22Rv1 (cell line): ENCODE measurements around the gene TTC28.

Experiments
- H3K27ac ChIP-seq: fragments of 450-650 bp; 2 replicates; pipeline ENCODE4 v1.5.1; 2017
- ZFX ChIP-seq: fragments of 450-650 bp; IDR thresholded peaks from 2 replicates; pipeline ENCODE4 v1.6.1; 2017; ENCODE audit warnings: antibody characterized with exemption, borderline replicate concordance
- TF ChIP-seq, protein P1 (sequence below): fragments of 450-650 bp; IDR thresholded peaks from 2 replicates; pipeline ENCODE4 v1.5.1; 2017; ENCODE audit warnings: mild to moderate bottlenecking

TTC28 gene

DNA sequence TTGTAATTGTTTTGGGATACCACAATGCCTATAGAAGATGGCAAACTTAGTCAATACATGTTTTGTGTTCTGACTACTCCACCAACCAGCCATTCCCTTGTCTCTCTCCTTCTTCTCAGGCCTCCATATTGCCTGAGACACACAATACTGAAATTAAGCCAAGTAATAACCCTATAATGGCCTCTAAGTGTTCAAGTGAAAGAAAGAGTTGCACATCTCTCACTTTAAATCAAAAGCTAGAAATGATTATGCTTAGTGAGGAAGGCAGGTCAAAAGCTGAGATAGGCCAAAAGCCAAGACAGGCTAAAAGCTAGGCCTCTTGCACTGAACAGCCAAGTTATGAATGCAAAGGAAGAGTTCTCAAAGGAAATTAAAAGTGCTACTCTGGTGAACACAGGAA is 318.7 kb downstream of the TTC28 start:
- TF ChIP-seq, protein P1, sequence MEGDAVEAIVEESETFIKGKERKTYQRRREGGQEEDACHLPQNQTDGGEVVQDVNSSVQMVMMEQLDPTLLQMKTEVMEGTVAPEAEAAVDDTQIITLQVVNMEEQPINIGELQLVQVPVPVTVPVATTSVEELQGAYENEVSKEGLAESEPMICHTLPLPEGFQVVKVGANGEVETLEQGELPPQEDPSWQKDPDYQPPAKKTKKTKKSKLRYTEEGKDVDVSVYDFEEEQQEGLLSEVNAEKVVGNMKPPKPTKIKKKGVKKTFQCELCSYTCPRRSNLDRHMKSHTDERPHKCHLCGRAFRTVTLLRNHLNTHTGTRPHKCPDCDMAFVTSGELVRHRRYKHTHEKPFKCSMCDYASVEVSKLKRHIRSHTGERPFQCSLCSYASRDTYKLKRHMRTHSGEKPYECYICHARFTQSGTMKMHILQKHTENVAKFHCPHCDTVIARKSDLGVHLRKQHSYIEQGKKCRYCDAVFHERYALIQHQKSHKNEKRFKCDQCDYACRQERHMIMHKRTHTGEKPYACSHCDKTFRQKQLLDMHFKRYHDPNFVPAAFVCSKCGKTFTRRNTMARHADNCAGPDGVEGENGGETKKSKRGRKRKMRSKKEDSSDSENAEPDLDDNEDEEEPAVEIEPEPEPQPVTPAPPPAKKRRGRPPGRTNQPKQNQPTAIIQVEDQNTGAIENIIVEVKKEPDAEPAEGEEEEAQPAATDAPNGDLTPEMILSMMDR, result no peak
- TF ChIP-seq ZFX, result no peak
- H3K27ac ChIP-seq, result no peak overlapping the region

DNA sequence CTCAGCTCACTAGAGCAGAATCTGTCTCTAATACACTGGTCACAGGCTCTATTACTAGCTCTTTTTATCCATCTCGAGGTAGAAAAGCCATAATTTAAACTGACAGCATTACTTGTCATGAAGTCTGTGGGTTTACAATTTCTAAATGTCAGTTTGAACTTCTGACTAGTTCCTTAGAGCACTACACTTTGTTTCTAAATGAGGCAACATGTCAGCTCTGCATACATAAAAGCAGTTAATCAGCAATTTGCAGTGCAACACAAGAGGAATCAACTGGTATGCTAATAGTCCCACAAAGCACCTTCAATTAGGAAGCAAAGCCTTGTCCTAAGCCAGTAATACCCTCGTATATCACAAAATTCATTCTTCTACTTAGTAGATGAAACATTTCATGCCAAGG is 321.3 kb downstream of the TTC28 start:
- TF ChIP-seq, protein P1, result no peak
- no peak for TF ChIP-seq ZFX

DNA sequence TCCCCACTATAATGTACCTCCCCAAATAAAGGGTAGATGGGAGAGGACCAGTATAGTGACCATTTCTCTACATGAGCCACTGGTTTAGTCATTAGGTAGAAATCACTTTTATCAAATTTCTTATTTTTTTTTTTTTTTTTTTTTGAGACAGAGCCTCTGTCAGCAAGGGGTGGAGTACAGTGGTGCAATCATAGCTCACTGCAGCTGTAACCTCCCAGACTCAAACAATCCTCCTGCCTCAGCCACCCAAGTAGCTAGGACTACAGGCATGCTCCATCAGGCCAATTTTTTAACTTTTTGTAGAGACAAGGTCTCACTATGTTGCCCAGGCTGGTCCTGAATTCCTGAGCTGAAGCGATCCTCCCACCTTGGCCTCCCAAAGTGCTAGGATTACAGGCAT is 322.4 kb downstream of the TTC28 start:
- no peak overlapping the region for H3K27ac ChIP-seq
- TF ChIP-seq ZFX, result no peak
- TF ChIP-seq, protein P1, result no peak

More for the DNA sequence above, 321.3 kb downstream of the TTC28 start:
- no peak overlapping the region for H3K27ac ChIP-seq

DNA sequence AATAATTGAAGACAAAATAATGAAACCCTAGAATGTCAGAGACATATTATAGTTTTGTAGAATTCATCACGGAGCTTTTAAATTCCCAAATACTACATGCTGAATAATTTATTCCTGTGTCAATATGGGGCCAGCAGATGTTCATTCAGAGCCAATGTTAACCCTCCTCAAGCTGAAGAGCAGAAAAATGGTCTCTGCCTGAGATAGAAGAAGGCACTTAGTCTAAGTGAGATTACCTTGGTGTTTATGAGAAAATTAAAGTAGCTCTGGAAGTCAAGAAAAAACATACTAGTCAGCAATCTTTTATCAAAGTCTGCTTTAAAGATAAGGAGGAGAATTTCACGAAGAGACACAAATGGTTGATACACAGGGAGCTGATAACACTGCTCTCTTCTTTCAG is 328.2 kb downstream of the TTC28 start:
- H3K27ac ChIP-seq, result no peak overlapping the region
- no peak for TF ChIP-seq ZFX
- TF ChIP-seq, protein P1, result no peak

DNA sequence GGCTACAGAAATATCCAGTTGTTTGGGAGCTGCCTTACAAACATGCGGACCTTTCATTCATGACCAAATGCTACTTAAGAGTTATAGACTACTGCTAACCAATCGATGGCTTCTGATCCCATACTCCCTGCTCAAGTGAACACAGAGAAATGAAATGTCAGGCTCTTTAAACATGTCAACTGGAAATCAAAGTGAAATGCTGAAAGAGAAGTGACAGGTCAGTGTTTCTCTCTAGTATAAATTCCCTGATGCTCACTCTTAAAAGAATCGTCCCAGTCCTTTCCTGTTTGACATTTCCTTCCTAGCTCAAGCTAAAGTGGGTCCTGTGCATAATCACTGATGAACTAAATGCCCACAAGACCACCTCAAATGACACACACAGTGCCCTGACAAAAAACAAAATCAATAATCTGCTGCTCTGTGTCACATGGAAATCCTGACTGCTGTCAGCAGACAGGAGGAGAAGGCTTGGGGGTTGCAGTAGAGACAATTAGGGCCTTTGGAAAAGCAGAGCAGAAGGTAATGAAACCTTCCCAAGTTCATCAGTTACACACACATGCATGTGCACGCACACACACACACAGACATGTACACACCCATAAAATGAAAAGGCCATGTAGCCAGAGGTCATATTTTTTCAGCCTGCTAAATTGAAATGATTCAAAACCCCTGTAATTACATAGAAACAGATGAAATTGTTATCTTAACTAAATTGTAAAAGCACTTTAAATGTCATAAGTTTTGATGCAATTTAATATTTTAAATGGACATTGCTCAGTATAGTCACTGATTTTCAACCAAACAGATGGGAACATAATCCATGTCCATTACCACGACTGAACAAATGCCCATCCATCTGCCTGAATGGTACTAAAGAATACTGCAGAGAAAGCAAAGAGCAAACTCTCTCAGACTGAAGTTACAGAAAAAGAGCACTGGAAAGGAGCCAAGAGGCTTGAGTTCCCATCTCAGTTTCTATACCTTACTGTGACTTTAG is 330.7 kb downstream of the TTC28 start:
- no peak overlapping the region for H3K27ac ChIP-seq
- TF ChIP-seq ZFX, result no peak
- TF ChIP-seq, protein P1, result no peak

DNA sequence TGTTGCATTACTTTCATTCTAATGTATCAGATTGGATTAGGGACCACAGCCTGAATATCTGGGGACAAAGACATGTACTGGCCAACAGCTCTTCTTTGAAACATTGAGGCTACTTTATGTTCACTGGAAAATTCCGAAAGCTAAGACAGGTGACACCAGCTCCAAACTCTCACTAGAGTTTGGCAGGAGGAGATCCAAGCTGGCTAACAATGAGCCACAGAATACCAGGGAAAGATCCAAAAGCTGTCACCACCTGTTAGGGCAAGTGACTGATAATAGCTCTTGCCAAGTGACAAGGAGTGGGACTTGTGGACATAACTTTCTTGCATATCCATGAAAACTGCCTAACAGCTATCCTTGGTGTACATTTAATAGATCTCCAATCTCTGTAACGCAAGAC is 333.3 kb downstream of the TTC28 start:
- no peak for TF ChIP-seq ZFX
- TF ChIP-seq, protein P1, result no peak

DNA sequence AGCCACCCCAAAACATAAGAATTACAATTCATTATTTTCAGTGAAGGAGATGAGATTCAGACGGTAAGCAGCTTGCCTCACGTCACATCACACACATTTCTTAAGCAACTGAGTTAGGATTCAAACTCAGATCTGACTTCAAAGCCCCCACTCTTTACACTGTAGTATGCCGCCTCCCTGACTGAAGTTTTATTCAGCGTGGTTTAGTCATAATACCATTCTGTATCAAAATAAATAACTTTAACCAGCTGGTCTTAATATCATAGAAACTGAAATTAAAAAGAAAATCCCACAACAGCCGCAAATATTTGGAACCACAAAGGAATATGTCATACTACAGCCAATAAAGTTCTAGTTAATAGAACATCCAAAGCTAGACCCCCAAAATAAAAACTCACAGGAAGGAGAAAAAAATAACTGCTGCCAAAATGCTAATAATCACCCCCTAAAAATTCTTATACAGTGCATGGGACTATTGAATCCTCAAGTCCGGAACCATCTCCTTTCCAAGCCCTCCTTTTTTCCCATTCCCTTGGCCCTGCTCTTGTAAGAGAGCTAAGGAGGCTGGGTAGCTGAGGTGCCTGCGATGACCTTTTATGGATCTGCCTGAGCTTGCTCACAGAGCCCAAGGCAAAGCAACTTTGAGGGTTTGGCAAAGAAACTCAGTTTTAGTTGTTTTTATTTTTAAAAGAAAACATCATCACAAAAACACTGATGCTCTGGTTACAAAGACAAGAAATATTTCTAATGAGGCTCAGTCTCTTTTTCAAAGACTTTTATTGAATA is 334.5 kb downstream of the TTC28 start:
- H3K27ac ChIP-seq, result no peak overlapping the region
- TF ChIP-seq, protein P1, result no peak
- no peak for TF ChIP-seq ZFX

More for the DNA sequence above, 333.3 kb downstream of the TTC28 start:
- no peak overlapping the region for H3K27ac ChIP-seq
